HepG2 (cell line): Measurements from ENCODE around the gene ALG5.

ENCODE experiments used
- CBFB ChIP-seq: sonication (generic); formaldehyde crosslinking; IDR thresholded peaks from 2 replicates; pipeline ENCODE4 v1.4.0; 2020; ENCODE audit warnings: missing genetic modification reagents
- EP300 ChIP-seq, 3 experiments: sonication (generic) in 1 of 3; formaldehyde crosslinking in 1 of 3; IDR thresholded peaks; 2 replicates each; pipeline versions ENCODE4 v1.5.1 to v1.6.1; 2011 to 2020; ENCODE audit warnings: low read depth in 2 of 3, low read length in 2 of 3, borderline replicate concordance in 1 of 3, improper control_type of control experiment in 1 of 3, mild to moderate bottlenecking in 1 of 3, missing genetic modification reagents in 1 of 3, moderate library complexity in 1 of 3
- EZH2 ChIP-seq: conservative IDR thresholded peaks from 2 replicates; pipeline ENCODE4 v1.6.1; 2012; ENCODE audit warnings: mild to moderate bottlenecking, low read depth, low read length, moderate library complexity
- GATAD2A ChIP-seq: IDR thresholded peaks from 2 replicates; pipeline ENCODE4 v1.6.1; 2016
- MEIS1 ChIP-seq: sonication (generic); formaldehyde crosslinking; IDR thresholded peaks from 2 replicates; pipeline ENCODE4 v1.9.0; 2021; ENCODE audit warnings: mild to moderate bottlenecking, missing genetic modification reagents, moderate library complexity, borderline replicate concordance
- MXD4 ChIP-seq: IDR thresholded peaks from 2 replicates; pipeline ENCODE4 v1.6.1; 2016; ENCODE audit warnings: mild to moderate bottlenecking, missing biosample characterization, missing genetic modification reagents
- NR2F6 ChIP-seq, 2 experiments: IDR thresholded peaks; 2 replicates each; pipeline ENCODE4 v1.6.1; 2016; ENCODE audit warnings: antibody characterized with exemption in 1 of 2, mild to moderate bottlenecking in 1 of 2
- TBL1XR1 ChIP-seq: fragments of 150-350 bp; IDR thresholded peaks from 2 replicates; pipeline ENCODE4 v1.6.1; 2014; ENCODE audit warnings: borderline replicate concordance, low read length; ENCODE audit not compliant: partially characterized antibody
- TCF7 ChIP-seq: sonication (generic); IDR thresholded peaks from 2 replicates; pipeline ENCODE4 v1.6.1; 2016; ENCODE audit warnings: antibody characterized with exemption, low read depth
- ZBTB7B ChIP-seq: sonication (generic); formaldehyde crosslinking; IDR thresholded peaks from 2 replicates; pipeline ENCODE4 v1.4.0; 2020; ENCODE audit warnings: missing genetic modification reagents
- ZC3H4 ChIP-seq: sonication (generic); formaldehyde crosslinking; IDR thresholded peaks from 2 replicates; pipeline ENCODE4 v1.4.0; 2020; ENCODE audit warnings: missing genetic modification reagents, borderline replicate concordance
- ZFX ChIP-seq: sonication (generic); formaldehyde crosslinking; IDR thresholded peaks from 2 replicates; pipeline ENCODE4 v1.4.0; 2020; ENCODE audit warnings: mild to moderate bottlenecking, low read depth, missing genetic modification reagents, moderate library complexity
- ZNF777 ChIP-seq: sonication (generic); formaldehyde crosslinking; IDR thresholded peaks from 2 replicates; pipeline ENCODE4 v1.4.0; 2020; ENCODE audit warnings: missing genetic modification reagents
- TF ChIP-seq, protein P1 (sequence below), 2 experiments: IDR thresholded peaks; 2 replicates each; pipeline ENCODE4 v1.6.1; 2011 to 2012; ENCODE audit warnings: low read length in 2 of 2, borderline replicate concordance in 1 of 2, low read depth in 1 of 2, mild to moderate bottlenecking in 1 of 2, moderate library complexity in 1 of 2

DNA sequence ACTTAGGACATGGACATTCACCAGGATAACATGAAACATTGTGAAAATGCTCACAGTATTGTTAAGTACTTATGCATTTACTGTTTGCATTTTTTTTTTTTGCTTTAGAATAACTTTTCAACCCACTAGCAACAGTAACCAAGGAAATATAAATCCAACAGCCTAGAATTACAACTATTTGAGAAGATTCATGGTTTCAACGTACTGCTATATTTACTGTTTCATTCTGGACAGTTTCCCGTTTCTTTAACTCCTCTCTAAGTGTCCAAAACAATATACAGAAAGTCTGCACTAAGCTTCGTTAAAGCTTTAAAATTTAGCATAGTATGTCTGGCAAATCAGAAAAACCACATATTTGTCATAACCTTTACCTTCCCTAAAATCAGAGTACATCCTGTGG lies 81.8 kb downstream of the ALG5 start:
- TF ChIP-seq ZC3H4 (CRISPR knock-in tag) (no peak), NR2F6 (IDR thresholded peaks at IDR 0.05) (no peak), NR2F6 (CRISPR knock-in tag; IDR thresholded peaks at IDR 0.05) (no peak), TCF7 (no peak), ZBTB7B (CRISPR knock-in tag) (no peak), ZNF777 (CRISPR knock-in tag) (no peak), GATAD2A (no peak), TBL1XR1 (no peak), MXD4 (CRISPR knock-in tag) (no peak), CBFB (no peak), EZH2 (no peak), EP300 (IDR thresholded peaks at IDR 0.05; ENCODE audit: low read depth in 2 of 2, low read length in 2 of 2) (no peak), EP300 (CRISPR knock-in tag; IDR thresholded peaks at IDR 0.05; ENCODE audit: borderline replicate concordance) (no peak), ZFX (CRISPR knock-in tag) (no peak), MEIS1 (CRISPR knock-in tag) (no peak)
- TF ChIP-seq, protein P1, sequence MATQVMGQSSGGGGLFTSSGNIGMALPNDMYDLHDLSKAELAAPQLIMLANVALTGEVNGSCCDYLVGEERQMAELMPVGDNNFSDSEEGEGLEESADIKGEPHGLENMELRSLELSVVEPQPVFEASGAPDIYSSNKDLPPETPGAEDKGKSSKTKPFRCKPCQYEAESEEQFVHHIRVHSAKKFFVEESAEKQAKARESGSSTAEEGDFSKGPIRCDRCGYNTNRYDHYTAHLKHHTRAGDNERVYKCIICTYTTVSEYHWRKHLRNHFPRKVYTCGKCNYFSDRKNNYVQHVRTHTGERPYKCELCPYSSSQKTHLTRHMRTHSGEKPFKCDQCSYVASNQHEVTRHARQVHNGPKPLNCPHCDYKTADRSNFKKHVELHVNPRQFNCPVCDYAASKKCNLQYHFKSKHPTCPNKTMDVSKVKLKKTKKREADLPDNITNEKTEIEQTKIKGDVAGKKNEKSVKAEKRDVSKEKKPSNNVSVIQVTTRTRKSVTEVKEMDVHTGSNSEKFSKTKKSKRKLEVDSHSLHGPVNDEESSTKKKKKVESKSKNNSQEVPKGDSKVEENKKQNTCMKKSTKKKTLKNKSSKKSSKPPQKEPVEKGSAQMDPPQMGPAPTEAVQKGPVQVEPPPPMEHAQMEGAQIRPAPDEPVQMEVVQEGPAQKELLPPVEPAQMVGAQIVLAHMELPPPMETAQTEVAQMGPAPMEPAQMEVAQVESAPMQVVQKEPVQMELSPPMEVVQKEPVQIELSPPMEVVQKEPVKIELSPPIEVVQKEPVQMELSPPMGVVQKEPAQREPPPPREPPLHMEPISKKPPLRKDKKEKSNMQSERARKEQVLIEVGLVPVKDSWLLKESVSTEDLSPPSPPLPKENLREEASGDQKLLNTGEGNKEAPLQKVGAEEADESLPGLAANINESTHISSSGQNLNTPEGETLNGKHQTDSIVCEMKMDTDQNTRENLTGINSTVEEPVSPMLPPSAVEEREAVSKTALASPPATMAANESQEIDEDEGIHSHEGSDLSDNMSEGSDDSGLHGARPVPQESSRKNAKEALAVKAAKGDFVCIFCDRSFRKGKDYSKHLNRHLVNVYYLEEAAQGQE (IDR thresholded peaks at IDR 0.05; ENCODE audit: borderline replicate concordance in 1 of 2, low read depth in 1 of 2, low read length in 2 of 2) = no peak
